SU-DHL-6 (cell line): ENCODE measurements around the gene MIPEP.

Source experiments
- EZH2phosphoT487 ChIP-seq: fragments of 200-600 bp; sonication (generic), shearing (Covaris generic); conservative IDR thresholded peaks from 2 replicates; pipeline ENCODE4 v1.6.1; 2018; ENCODE audit warnings: mild to moderate bottlenecking, antibody characterized with exemption, low read length, moderate library complexity, mixed read lengths
- TF ChIP-seq, protein P1 (sequence below): fragments of 200-600 bp; sonication (generic); IDR thresholded peaks from one replicate; pipeline ENCODE4 v1.5.1; 2017; ENCODE audit warnings: antibody characterized with exemption, mild to moderate bottlenecking, low read length, moderate library complexity; ENCODE audit not compliant: insufficient read depth, poor library complexity, severe bottlenecking

DNA sequence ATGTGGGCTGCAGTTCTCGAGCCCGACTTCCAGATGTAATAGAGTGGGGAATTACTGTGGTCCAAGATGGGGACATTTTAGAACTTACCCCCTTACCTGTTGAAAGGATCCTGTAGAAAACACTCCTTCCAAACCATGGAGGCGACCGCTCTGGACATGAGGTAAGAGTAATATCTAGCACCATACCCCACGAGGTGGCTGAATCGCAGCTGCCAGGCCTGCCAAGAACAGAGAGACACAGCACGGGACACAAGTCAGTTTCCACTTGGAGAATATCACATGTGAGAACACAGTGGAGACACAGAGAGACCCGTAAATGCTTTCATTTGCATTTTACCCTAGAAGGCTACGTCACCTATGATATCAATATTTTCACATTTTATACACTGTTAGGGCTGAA is 129.2 kb downstream of the MIPEP start:
- TF ChIP-seq, protein P1, sequence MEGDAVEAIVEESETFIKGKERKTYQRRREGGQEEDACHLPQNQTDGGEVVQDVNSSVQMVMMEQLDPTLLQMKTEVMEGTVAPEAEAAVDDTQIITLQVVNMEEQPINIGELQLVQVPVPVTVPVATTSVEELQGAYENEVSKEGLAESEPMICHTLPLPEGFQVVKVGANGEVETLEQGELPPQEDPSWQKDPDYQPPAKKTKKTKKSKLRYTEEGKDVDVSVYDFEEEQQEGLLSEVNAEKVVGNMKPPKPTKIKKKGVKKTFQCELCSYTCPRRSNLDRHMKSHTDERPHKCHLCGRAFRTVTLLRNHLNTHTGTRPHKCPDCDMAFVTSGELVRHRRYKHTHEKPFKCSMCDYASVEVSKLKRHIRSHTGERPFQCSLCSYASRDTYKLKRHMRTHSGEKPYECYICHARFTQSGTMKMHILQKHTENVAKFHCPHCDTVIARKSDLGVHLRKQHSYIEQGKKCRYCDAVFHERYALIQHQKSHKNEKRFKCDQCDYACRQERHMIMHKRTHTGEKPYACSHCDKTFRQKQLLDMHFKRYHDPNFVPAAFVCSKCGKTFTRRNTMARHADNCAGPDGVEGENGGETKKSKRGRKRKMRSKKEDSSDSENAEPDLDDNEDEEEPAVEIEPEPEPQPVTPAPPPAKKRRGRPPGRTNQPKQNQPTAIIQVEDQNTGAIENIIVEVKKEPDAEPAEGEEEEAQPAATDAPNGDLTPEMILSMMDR: no peak
- no peak for TF ChIP-seq EZH2phosphoT487
